HG02943 (cell line): ENCODE results near the gene ITGB7.

Source experiments
- ATAC-seq: cut with Tn5 transposase; IDR thresholded peaks from one replicate; pipeline ENCODE4 v1.9.1; 2021; ENCODE audit warnings: mild to moderate bottlenecking, low read depth, moderate library complexity; ENCODE audit not compliant: unreplicated experiment

ITGB7 gene

GRCh38 chr12:53159195-53159839 lies 47.7 kb downstream of the ITGB7 start:
- no peak for ATAC-seq

- ATAC-seq: no peak
Observed at GRCh38 chr12:53152390-53152789, 54.7 kb downstream of the ITGB7 start.

GRCh38 chr12:53151039-53151438 lies 56.0 kb downstream of the ITGB7 start:
- no peak for ATAC-seq

- no peak for ATAC-seq
Observed at GRCh38 chr12:53147653-53148052, 59.4 kb downstream of the ITGB7 start.

DNA sequence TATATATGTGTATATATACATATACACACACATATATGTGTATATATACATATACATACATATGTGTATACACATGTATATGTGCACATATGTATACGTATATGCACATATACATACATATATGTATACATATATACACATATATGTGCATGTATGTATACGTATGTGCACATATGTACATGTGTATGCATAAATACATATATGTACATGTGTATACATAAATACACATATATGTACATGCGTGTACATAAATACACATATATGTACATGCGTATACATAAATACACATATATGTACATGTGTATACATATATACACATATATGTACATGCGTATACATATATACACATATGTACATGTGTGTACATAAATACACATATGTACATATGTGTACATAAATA lies 59.9 kb downstream of the ITGB7 start:
- ATAC-seq: no peak

DNA sequence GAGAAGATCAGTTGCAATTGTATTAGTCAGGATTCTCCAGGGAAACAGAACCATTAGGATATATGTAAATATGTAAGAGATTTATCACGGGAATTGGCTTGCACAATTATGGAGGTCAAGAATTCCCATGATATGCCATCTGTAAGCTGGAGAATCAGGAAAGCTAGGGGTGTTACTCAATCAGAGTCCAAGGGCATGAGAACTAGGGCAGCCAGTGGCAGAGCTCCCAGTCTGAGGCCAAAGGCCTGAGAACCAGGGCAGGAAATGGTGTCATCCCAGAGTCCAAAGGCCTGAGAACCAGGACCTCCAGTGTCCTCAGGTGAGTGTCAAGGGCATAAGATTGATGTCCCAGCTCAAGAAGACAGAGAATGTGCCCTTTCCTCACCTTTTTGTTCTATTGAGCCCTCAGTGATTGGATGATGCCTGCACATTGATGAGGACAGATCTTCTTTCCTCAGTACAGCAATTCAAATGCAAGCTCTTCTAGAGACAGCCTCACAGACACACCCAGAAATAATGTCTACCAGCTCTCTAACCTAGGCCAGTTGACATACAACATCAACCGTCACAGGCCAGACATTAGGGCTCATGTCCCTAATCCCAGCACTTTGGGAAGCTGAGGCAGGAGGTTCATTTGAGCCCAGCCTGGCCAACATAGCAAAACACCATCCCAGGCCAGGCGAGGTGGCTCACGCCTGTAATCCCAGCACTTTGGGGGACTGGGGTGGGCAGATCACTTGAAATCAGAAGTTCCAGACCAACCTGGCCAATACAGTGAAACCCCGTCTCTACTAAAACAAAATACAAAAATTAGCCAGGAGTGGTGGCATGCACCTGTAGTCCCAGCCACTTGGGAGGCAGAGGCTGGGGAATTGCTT lies 61.4 kb downstream of the ITGB7 start:
- no peak for ATAC-seq

DNA sequence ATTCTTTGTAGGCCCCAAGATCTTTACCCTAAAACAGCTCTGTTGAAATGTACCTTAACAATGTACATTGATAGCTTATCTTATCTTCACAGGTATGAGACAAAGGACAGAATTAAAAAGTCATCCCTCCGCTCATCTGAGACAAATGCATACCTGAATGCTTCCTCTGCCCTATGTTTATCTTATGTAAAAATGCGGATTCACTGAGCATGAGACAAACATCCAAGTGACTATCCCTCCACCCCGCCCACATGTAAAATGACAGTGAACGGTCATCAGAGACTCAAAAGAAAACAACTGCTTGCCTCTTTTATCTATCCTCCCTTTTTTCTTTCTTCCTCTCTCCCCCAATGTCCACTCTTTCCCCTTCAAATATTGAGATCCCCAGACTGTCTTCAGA lies 63.7 kb downstream of the ITGB7 start:
- no peak for ATAC-seq
